Measurements from ENCODE around the gene SFTA2.

DNA sequence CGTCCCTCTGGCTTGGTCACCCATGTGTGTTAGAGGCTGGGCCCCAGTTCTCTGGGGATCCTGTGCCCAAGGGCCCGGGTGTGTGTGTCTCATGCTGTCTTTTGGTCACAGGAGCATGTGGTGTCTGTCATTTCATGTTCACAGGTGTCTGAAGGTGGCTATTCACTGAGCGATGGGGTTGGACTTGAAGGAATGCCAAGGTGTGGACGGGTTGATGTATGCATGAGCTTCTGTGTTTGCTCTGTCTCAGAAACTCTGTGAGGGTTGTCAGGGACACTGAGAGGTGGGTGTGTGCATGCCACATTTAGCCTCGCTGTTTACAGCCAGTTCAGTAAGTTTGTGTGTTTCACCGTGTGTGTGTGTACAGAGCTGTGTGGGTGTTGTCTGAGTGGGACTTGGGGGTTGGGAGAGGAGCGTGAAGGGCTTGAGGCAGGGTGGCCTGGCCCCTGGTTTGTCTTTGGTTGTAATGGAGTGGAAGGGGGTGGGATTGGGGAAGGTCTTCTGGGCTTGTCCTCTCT, 46.4 kb downstream of the SFTA2 start:
- TF ChIP-seq, protein P1, sequence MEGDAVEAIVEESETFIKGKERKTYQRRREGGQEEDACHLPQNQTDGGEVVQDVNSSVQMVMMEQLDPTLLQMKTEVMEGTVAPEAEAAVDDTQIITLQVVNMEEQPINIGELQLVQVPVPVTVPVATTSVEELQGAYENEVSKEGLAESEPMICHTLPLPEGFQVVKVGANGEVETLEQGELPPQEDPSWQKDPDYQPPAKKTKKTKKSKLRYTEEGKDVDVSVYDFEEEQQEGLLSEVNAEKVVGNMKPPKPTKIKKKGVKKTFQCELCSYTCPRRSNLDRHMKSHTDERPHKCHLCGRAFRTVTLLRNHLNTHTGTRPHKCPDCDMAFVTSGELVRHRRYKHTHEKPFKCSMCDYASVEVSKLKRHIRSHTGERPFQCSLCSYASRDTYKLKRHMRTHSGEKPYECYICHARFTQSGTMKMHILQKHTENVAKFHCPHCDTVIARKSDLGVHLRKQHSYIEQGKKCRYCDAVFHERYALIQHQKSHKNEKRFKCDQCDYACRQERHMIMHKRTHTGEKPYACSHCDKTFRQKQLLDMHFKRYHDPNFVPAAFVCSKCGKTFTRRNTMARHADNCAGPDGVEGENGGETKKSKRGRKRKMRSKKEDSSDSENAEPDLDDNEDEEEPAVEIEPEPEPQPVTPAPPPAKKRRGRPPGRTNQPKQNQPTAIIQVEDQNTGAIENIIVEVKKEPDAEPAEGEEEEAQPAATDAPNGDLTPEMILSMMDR (optimal IDR thresholded peaks at IDR 0.05 in 1 of 3, IDR thresholded peaks at IDR 0.05 in 1 of 3, conservative IDR thresholded peaks at IDR 0.05 in 1 of 3; ENCODE audit: extremely low read depth in 1 of 3, insufficient read depth in 2 of 3, low read length in 3 of 3) = no peak
- TF ChIP-seq EZH2 (IDR thresholded peaks at IDR 0.05; ENCODE audit: low read length) = no peak

Data from keratinocyte (primary cell).